ENCODE data around the gene HOXB2. TPM values are rescaled to one million over a fixed set of nuclear protein-coding genes. Genes with fewer than 3 reads are reported as not detected.

Gene HOXB2
- total RNA-seq, 1 donor: 7.6 TPM

DNA sequence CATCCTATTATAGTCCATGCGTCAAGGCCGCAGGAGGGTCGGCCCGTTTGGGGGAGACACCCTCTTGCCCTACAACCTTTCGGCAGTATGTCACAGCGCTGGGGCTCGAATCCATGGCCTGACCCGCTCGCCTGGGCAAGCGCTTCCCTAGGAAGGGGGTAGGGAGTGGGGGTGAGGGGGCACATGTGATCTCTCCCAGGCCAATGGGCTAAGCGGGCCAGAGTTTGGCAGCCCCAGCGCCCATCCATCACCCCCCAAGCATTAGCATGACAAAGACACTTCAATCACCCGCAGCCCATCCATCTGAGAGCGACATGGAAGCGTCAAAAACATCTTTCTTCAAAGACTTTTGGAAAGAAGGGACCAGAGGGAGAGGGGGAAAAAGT lies 14.0 kb downstream of the HOXB2 start, which contains the start of gene HOXB1:
Gene HOXB1, minus strand, starts transcription at position 125 of the 386 bp plus-strand sequence. Its CDS starts 107 bp downstream, at position 18.
- H3K4me1 ChIP-seq (ENCODE audit: insufficient read depth, low read length): no peaks in the 10 kb centered on the region
- no peak within 1 kb of the TSS for H3K4me3 ChIP-seq (ENCODE audit: low read length)
- H3K27me3 ChIP-seq (ENCODE audit: insufficient read depth, low read length): peaks cover 21% of the 10 kb centered on the region
- H3K9me3 ChIP-seq (ENCODE audit: low read depth, low read length): no peaks in the 10 kb centered on the region

- H3K4me3 ChIP-seq (ENCODE audit: low read length): no peak overlapping the region
- H3K9me3 ChIP-seq (ENCODE audit: low read depth, low read length): no peaks in the 10 kb centered on the region
- peaks cover 26% of the 10 kb centered on the region for H3K27me3 ChIP-seq (ENCODE audit: insufficient read depth, low read length)
- H3K4me1 ChIP-seq (ENCODE audit: insufficient read depth, low read length): no peaks in the 10 kb centered on the region
These were observed 14.6 kb downstream of the HOXB2 start for GRCh38 chr17:48530208-48530886.

DNA sequence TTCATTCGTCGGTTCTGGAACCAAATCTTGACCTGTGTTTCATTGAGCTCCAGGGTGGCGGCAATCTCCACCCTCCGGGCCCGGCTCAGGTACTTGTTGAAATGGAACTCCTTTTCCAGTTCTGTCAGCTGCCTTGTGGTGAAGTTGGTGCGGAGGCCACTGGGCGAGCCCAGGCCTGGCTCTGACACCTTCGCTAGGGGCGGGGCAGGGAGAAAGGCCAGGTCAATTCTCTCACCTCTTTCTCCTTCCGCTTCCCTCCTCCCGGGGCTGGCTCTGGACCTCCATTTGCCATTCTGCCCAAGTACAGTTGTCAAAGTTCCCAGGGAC lies 15.3 kb downstream of the HOXB2 start:
- H3K4me1 ChIP-seq (ENCODE audit: insufficient read depth, low read length): no peaks in the 10 kb centered on the region
- no peaks in the 10 kb centered on the region for H3K9me3 ChIP-seq (ENCODE audit: low read depth, low read length)
- H3K4me3 ChIP-seq (ENCODE audit: low read length): no peak overlapping the region
- peaks cover 30% of the 10 kb centered on the region for H3K27me3 ChIP-seq (ENCODE audit: insufficient read depth, low read length)

GRCh38 chr17:48528936-48529682 lies 15.8 kb downstream of the HOXB2 start:
- Histone ChIP-seq H3K4me1 (ENCODE audit: insufficient read depth, low read length) (no peaks in the 10 kb centered on the region), H3K27me3 (ENCODE audit: insufficient read depth, low read length) (peaks cover 33% of the 10 kb centered on the region), H3K4me3 (ENCODE audit: low read length) (no peak overlapping the region), H3K9me3 (ENCODE audit: low read depth, low read length) (no peaks in the 10 kb centered on the region)

DNA sequence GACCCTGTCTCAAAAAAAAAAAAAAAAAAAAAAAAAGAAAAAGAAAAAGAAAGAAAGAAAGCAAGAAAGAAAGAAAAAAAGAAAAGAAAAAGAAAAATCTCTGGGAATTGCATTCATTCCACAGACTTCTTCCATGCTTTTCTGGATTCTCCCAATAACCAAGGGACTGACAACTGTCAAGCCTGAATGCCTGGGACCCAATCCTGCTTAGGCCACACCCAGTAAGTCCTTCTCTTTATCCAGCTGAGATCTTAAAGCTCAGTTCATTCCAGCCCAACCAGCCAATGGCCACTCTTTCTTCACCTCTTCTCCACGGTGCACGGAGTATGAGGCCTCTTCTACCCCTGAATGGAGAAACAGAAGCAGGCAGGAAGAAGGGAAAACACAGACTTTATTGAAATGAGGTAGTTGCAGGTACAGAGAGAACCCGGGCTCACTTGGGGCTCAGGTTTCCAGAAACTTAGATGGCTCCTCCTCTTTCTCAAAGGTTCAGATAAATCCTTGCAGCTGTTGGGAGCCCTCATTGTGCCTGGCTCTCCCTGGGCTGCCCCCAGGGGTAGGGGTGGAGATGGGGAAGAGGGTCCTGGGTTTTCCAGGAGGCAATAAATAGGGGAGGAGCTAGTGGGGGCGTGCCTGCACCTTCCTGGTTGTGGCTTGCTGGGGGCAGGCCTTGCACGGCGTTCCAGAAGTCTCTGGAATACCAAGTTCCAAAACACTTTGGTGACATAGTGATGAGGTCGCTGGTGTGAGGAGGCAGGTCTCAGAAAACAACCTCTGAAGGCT lies 16.6 kb downstream of the HOXB2 start:
- peaks cover 41% of the 10 kb centered on the region for H3K27me3 ChIP-seq (ENCODE audit: insufficient read depth, low read length)
- H3K4me3 ChIP-seq (ENCODE audit: low read length): no peak overlapping the region
- H3K4me1 ChIP-seq (ENCODE audit: insufficient read depth, low read length): no peaks in the 10 kb centered on the region
- H3K9me3 ChIP-seq (ENCODE audit: low read depth, low read length): no peaks in the 10 kb centered on the region

GRCh38 chr17:48527547-48527932 lies 17.4 kb downstream of the HOXB2 start:
- H3K4me1 ChIP-seq (ENCODE audit: insufficient read depth, low read length): no peaks in the 10 kb centered on the region
- no peaks in the 10 kb centered on the region for H3K9me3 ChIP-seq (ENCODE audit: low read depth, low read length)
- no peak overlapping the region for H3K4me3 ChIP-seq (ENCODE audit: low read length)
- peaks cover 41% of the 10 kb centered on the region for H3K27me3 ChIP-seq (ENCODE audit: insufficient read depth, low read length)

DNA sequence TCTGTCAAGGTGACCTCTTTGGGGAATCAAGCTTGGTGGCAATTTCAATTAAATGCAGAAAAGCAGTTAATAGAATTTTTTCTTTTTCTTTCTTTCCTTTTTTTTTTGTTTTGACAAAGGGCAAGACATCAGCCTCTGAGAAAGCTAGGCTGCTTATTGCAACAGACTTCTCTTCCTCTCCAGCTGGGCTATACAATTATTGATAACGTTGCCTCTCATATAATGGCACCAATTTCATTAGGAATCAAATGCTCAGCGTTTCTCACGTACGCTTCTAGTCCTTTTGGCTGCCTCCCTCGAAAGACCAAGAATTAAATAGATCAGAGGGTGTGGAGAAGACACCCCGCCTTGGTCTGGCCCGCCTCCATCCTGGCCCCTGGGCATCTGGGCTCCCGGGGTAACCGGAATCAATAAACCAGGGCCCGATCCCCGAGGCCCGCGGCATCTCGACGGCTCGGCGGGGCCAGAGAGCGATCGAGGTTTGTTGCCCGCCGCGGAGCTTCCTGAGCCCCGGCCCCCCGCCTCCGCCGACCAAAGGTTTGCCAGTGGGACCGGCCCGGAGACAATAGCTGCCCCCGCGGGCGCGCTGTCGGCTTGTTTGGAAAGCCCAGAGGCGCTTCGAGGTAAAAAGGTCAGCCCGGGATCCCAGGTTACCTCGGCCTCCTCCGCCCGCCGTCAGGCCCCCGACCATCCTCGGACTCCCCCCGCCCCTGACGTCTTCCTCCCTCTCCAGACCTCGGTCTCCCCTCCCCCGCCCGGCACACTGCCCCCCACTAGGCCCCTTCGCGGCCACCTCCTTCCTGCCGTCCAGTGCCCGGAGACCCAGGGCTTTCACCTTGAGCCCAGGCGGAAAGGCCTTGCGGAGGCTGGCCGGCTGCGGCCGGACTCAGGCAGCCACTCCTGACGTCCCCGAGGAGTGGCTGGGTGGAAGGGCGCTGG lies 18.0 kb downstream of the HOXB2 start:
- Histone ChIP-seq H3K27me3 (ENCODE audit: insufficient read depth, low read length) (peaks cover 44% of the 10 kb centered on the region), H3K9me3 (ENCODE audit: low read depth, low read length) (no peaks in the 10 kb centered on the region), H3K4me1 (ENCODE audit: insufficient read depth, low read length) (no peaks in the 10 kb centered on the region), H3K4me3 (ENCODE audit: low read length) (no peak overlapping the region)

GRCh38 chr17:48523010-48523409 lies 21.9 kb downstream of the HOXB2 start:
- H3K4me1 ChIP-seq (ENCODE audit: insufficient read depth, low read length): no peaks in the 10 kb centered on the region
- peaks cover 40% of the 10 kb centered on the region for H3K27me3 ChIP-seq (ENCODE audit: insufficient read depth, low read length)
- no peak overlapping the region for H3K4me3 ChIP-seq (ENCODE audit: low read length)

GRCh38 chr17:48522031-48522653 lies 22.8 kb downstream of the HOXB2 start:
- Histone ChIP-seq H3K4me1 (ENCODE audit: insufficient read depth, low read length) (no peaks in the 10 kb centered on the region), H3K9me3 (ENCODE audit: low read depth, low read length) (no peaks in the 10 kb centered on the region), H3K4me3 (ENCODE audit: low read length) (no peak overlapping the region), H3K27me3 (ENCODE audit: insufficient read depth, low read length) (peaks cover 34% of the 10 kb centered on the region)

More at GRCh38 chr17:48523010-48523409, 21.9 kb downstream of the HOXB2 start:
- no peaks in the 10 kb centered on the region for H3K9me3 ChIP-seq (ENCODE audit: low read depth, low read length)

DNA sequence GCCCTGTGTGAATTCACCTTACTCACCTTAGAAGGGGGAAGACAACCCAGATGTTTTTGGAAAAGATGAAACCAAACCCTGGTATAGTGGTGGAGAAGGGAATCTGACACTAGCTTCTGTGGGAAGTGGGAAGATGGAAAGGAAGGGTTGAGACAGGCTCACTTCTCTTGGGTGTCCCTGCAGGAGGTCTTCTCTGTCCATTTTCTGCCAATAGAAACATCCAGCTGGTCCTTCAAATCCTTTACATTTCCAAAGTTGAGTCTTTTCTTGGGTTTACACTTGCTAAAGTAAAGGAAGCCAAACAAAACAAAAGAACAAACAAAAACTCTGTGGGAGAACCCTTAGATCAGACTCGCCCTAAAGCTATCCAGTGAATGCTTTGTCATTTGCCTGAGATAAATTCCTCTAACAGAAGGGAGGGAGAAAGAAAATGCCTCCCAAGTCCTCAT lies 24.3 kb downstream of the HOXB2 start:
- Histone ChIP-seq H3K27me3 (ENCODE audit: insufficient read depth, low read length) (peaks cover 24% of the 10 kb centered on the region), H3K4me3 (ENCODE audit: low read length) (no peak overlapping the region), H3K9me3 (ENCODE audit: low read depth, low read length) (no peaks in the 10 kb centered on the region), H3K4me1 (ENCODE audit: insufficient read depth, low read length) (no peaks in the 10 kb centered on the region)

DNA sequence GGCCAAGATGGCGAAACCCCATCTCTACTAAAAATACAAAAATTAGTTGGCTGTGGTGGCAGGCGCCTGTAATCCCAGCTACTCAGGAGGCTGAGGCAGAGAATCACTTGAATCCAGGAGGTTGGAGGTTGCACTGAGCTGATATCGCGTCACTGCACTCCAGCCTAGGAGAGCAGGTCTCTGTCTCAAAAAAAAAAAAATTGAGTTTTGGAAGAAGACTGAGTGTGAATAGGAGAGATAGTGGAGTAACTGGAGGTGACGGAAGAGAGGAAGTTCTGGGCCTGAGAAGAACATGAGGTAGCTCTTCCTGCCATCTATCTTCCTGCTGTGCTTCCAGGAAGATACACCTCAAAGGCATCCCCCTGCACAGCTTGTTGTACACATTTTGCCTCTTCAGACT lies 25.5 kb downstream of the HOXB2 start:
- peaks cover 25% of the 10 kb centered on the region for H3K27me3 ChIP-seq (ENCODE audit: insufficient read depth, low read length)
- no peaks in the 10 kb centered on the region for H3K4me1 ChIP-seq (ENCODE audit: insufficient read depth, low read length)
- H3K4me3 ChIP-seq (ENCODE audit: low read length): no peak overlapping the region
- H3K9me3 ChIP-seq (ENCODE audit: low read depth, low read length): no peaks in the 10 kb centered on the region

DNA sequence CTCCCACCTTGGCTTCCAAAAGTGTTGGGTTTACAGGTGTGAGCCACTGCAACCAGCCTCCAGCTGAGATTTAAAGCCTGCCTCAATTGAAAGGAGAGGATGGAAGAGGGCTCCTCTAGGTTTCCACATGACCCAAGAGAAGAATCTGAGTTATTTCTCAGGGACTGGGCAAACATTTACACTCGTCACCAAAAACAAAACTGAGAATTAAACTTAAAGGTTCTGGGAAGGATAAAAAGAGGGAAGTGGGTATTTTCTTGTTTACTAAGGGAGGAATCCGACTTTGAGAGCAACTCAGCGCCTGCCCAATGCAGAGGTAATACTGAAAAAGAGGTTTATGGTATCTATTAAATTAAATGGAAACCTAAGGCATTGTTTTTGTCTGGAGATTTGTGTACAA lies 27.4 kb downstream of the HOXB2 start:
- peaks cover 21% of the 10 kb centered on the region for H3K27me3 ChIP-seq (ENCODE audit: insufficient read depth, low read length)
- H3K4me3 ChIP-seq (ENCODE audit: low read length): no peak overlapping the region
- H3K4me1 ChIP-seq (ENCODE audit: insufficient read depth, low read length): peaks cover 6% of the 10 kb centered on the region
- no peaks in the 10 kb centered on the region for H3K9me3 ChIP-seq (ENCODE audit: low read depth, low read length)

GRCh38 chr17:48515925-48516900 lies 28.7 kb downstream of the HOXB2 start:
- peaks cover 18% of the 10 kb centered on the region for H3K27me3 ChIP-seq (ENCODE audit: insufficient read depth, low read length)
- no peak overlapping the region for H3K4me3 ChIP-seq (ENCODE audit: low read length)
- no peaks in the 10 kb centered on the region for H3K9me3 ChIP-seq (ENCODE audit: low read depth, low read length)
- H3K4me1 ChIP-seq (ENCODE audit: insufficient read depth, low read length): peaks cover 6% of the 10 kb centered on the region
